H9 (cell line): ENCODE data around the gene ZNF217. TPM values are rescaled to one million over a fixed set of nuclear protein-coding genes. Genes with fewer than 3 reads are reported as not detected.

Experiments
- DNase-seq: peaks from one replicate; pipeline ENCODE4 v3.0.0-alpha.2; 2017
- H2AFZ ChIP-seq: one replicate; pipeline ENCODE4 v1.6.1; 2013; ENCODE audit warnings: mild to moderate bottlenecking, low read length, control low read depth, moderate library complexity
- H2AK5ac ChIP-seq: 2 replicates; pipeline ENCODE4 v1.6.1; 2013; ENCODE audit warnings: low read length, control low read depth, mixed read lengths; ENCODE audit not compliant: insufficient read length
- H2BK120ac ChIP-seq: one replicate; pipeline ENCODE4 v1.6.1; 2013; ENCODE audit warnings: low read depth, mild to moderate bottlenecking, low read length, control low read depth, inconsistent platforms; ENCODE audit not compliant: poor library complexity, severe bottlenecking
- H2BK12ac ChIP-seq: 2 replicates; pipeline ENCODE4 v1.6.1; 2013; ENCODE audit warnings: low read length, control low read depth, mixed read lengths, low read depth; ENCODE audit not compliant: insufficient read length
- H2BK15ac ChIP-seq: 2 replicates; pipeline ENCODE4 v1.6.1; 2013; ENCODE audit warnings: low read depth, low read length, control low read depth
- H2BK20ac ChIP-seq: one replicate; pipeline ENCODE4 v1.6.1; 2013; ENCODE audit warnings: low read depth, mild to moderate bottlenecking, low read length, control low read depth, inconsistent platforms; ENCODE audit not compliant: poor library complexity, severe bottlenecking
- H2BK5ac ChIP-seq: 2 replicates; pipeline ENCODE4 v1.6.1; 2013; ENCODE audit warnings: low read length, control low read depth, mixed read lengths; ENCODE audit not compliant: insufficient read length
- H3K14ac ChIP-seq: 2 replicates; pipeline ENCODE4 v1.6.1; 2013; ENCODE audit warnings: low read length, control low read depth; ENCODE audit not compliant: insufficient read depth
- H3K18ac ChIP-seq: 2 replicates; pipeline ENCODE4 v1.6.1; 2013; ENCODE audit warnings: low read depth, mild to moderate bottlenecking, mixed read lengths, low read length, control low read depth; ENCODE audit not compliant: insufficient read length
- H3K23ac ChIP-seq: 2 replicates; pipeline ENCODE4 v1.6.1; 2013; ENCODE audit warnings: low read length, control low read depth, mixed read lengths, low read depth; ENCODE audit not compliant: insufficient read length
- H3K23me2 ChIP-seq: 2 replicates; pipeline ENCODE4 v1.6.1; 2013; ENCODE audit warnings: low read depth, mild to moderate bottlenecking, mixed read lengths, low read length, control low read depth; ENCODE audit not compliant: insufficient read length, poor library complexity, severe bottlenecking
- H3K27ac ChIP-seq: 2 replicates; pipeline ENCODE4 v1.5.1; 2013; ENCODE audit warnings: low read length, control low read depth, mixed read lengths, low read depth; ENCODE audit not compliant: insufficient read length
- H3K27me3 ChIP-seq: 2 replicates; pipeline ENCODE4 v1.6.1; 2013; ENCODE audit warnings: low read length, control low read depth, inconsistent platforms; ENCODE audit not compliant: insufficient read depth
- H3K4ac ChIP-seq: 2 replicates; pipeline ENCODE4 v1.6.1; 2013; ENCODE audit warnings: low read depth, mild to moderate bottlenecking, control low read depth, inconsistent platforms, low read length, moderate library complexity
- H3K4me1 ChIP-seq: 2 replicates; pipeline ENCODE4 v1.6.1; 2013; ENCODE audit warnings: low read length, control low read depth, inconsistent platforms; ENCODE audit not compliant: insufficient read depth
- H3K4me2 ChIP-seq: 2 replicates; pipeline ENCODE4 v1.6.1; 2013; ENCODE audit warnings: low read length, control low read depth, mixed read lengths; ENCODE audit not compliant: insufficient read length, insufficient read depth
- H3K56ac ChIP-seq: 2 replicates; pipeline ENCODE4 v1.6.1; 2013; ENCODE audit warnings: low read depth, mild to moderate bottlenecking, mixed read lengths, low read length, control low read depth; ENCODE audit not compliant: insufficient read length
- H3K79me1 ChIP-seq: 2 replicates; pipeline ENCODE4 v1.6.1; 2013; ENCODE audit warnings: low read depth, mild to moderate bottlenecking, moderate library complexity, low read length, control low read depth, inconsistent platforms; ENCODE audit not compliant: insufficient read depth, poor library complexity, severe bottlenecking
- H3K79me2 ChIP-seq: 2 replicates; pipeline ENCODE4 v1.6.1; 2013; ENCODE audit warnings: low read length, control low read depth, inconsistent platforms; ENCODE audit not compliant: insufficient read depth
- H3K9ac ChIP-seq: 2 replicates; pipeline ENCODE4 v1.6.1; 2013; ENCODE audit warnings: low read length, control low read depth, mixed read lengths; ENCODE audit not compliant: insufficient read length; ENCODE audit errors: extremely low read depth
- H3K9me3 ChIP-seq: one replicate; pipeline ENCODE4 v1.6.1; 2013; ENCODE audit warnings: low read depth, low read length, inconsistent platforms; ENCODE audit not compliant: control insufficient read depth
- H3T11ph ChIP-seq: one replicate; pipeline ENCODE4 v1.6.1; 2013; ENCODE audit warnings: mild to moderate bottlenecking, low read length, control low read depth, inconsistent platforms
- H4K20me1 ChIP-seq: one replicate; pipeline ENCODE4 v1.6.1; 2013; ENCODE audit not compliant: control insufficient read depth, insufficient read length, insufficient read depth
- H4K5ac ChIP-seq: 2 replicates; pipeline ENCODE4 v1.6.1; 2013; ENCODE audit warnings: low read depth, mild to moderate bottlenecking, mixed read lengths, low read length, control low read depth; ENCODE audit not compliant: insufficient read length
- H4K8ac ChIP-seq: replicated peaks from 2 replicates; pipeline ENCODE4 v1.6.1; 2013; ENCODE audit warnings: low read length, control low read depth, mixed read lengths, low read depth; ENCODE audit not compliant: insufficient read length
- H4K91ac ChIP-seq: 2 replicates; pipeline ENCODE4 v1.6.1; 2013; ENCODE audit warnings: low read depth, mild to moderate bottlenecking, moderate library complexity, mixed read lengths, low read length, control low read depth; ENCODE audit not compliant: insufficient read length
- H3K27ac Mint-ChIP-seq, 3 experiments: 2 replicates in 2 of 3; 3 replicates in 1 of 3; pipeline ENCODE4 v1.8.0; 2020 to 2021; ENCODE audit warnings: mixed read lengths in 3 of 3, mild to moderate bottlenecking in 1 of 3, moderate library complexity in 1 of 3
- H3K27me3 Mint-ChIP-seq: 2 replicates; pipeline ENCODE4 v1.8.0; 2021; ENCODE audit warnings: low read depth, mild to moderate bottlenecking, moderate library complexity, mixed read lengths
- H3K36me3 Mint-ChIP-seq, 3 experiments: 2 replicates in 2 of 3; 3 replicates in 1 of 3; pipeline ENCODE4 v1.8.0; 2020 to 2021; ENCODE audit warnings: low read depth in 3 of 3, mixed read lengths in 3 of 3; ENCODE audit not compliant: insufficient read depth in 1 of 3
- H3K4me1 Mint-ChIP-seq, 2 experiments: 2 replicates each; pipeline ENCODE4 v1.8.0; 2020; ENCODE audit warnings: mixed read lengths in 2 of 2
- H3K4me3 Mint-ChIP-seq, 2 experiments: 2 replicates in 1 of 2; 3 replicates in 1 of 2; pipeline ENCODE4 v1.8.0; 2020 to 2021; ENCODE audit warnings: mild to moderate bottlenecking in 2 of 2, mixed read lengths in 2 of 2, moderate library complexity in 1 of 2
- H3K9me3 Mint-ChIP-seq, 2 experiments: 2 replicates in 1 of 2; 3 replicates in 1 of 2; pipeline ENCODE4 v1.8.0; 2020; ENCODE audit warnings: mild to moderate bottlenecking in 2 of 2, mixed read lengths in 2 of 2, moderate library complexity in 1 of 2
- WGBS: extraction: QIAGEN DNeasy Blood & Tissue Kit; methylation state at CpG from one replicate; pipeline ENCODE4 v1.1.7; 2013; ENCODE audit warnings: missing lambda C conversion rate, low lambda C conversion rate, mixed read lengths; ENCODE audit not compliant: insufficient read length; ENCODE audit errors: extremely low coverage; 5-methylcytosine and 5-hydroxymethylcytosine counted together
- total RNA-seq: library from RNA; stranded (reverse); gene quantifications from 2 replicates; pipeline ENCODE4 v1.2.1, GENCODE V29; 2021
- TF ChIP-seq, protein P1 (sequence below): fragments of 200-600 bp; sonication (generic); conservative IDR thresholded peaks from 3 replicates; pipeline ENCODE4 v1.8.0; 2021; ENCODE audit warnings: antibody characterized with exemption, mild to moderate bottlenecking

The ZNF217 gene
- total RNA-seq, 1 experiment from 2014 or later, result 82.8 TPM

DNA sequence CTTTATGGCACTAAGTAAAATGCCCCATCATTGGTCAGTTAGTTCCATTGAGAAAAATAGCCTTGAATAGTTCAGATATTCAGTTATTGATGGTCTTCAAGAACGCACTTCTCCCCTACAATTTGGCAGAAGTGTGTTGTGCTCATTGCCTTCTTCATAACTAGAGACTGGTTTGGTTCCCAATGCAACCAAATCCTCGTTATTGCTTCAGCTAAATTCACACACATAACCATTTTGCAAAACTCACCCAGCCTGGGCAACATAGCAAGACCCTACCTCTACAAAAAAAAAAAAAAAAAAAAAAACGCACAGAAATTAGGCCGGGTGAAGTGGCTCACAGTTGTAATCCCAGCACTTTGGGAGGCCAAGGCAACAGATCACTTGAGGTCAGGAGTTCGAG is 32.1 kb downstream of the ZNF217 start:
- H3K27ac Mint-ChIP-seq, result no peak overlapping the region
- no peak overlapping the region for H2BK20ac ChIP-seq
- H3K4me1 ChIP-seq, result no peaks in the 10 kb centered on the region; the same call in 1 of the 2 replicates
- no peak overlapping the region for H4K5ac ChIP-seq
- WGBS, result no CpG with 5 or more reads among the region's 5 CpGs
- H3K9me3 ChIP-seq, result no peaks in the 10 kb centered on the region
- no peaks in the 10 kb centered on the region for H3K27me3 Mint-ChIP-seq
- no peak overlapping the region for H3K4me2 ChIP-seq
- H3K14ac ChIP-seq, result no peak overlapping the region
- H3K18ac ChIP-seq, result no peak overlapping the region
- H2BK120ac ChIP-seq, result no peak overlapping the region
- TF ChIP-seq, protein P1, sequence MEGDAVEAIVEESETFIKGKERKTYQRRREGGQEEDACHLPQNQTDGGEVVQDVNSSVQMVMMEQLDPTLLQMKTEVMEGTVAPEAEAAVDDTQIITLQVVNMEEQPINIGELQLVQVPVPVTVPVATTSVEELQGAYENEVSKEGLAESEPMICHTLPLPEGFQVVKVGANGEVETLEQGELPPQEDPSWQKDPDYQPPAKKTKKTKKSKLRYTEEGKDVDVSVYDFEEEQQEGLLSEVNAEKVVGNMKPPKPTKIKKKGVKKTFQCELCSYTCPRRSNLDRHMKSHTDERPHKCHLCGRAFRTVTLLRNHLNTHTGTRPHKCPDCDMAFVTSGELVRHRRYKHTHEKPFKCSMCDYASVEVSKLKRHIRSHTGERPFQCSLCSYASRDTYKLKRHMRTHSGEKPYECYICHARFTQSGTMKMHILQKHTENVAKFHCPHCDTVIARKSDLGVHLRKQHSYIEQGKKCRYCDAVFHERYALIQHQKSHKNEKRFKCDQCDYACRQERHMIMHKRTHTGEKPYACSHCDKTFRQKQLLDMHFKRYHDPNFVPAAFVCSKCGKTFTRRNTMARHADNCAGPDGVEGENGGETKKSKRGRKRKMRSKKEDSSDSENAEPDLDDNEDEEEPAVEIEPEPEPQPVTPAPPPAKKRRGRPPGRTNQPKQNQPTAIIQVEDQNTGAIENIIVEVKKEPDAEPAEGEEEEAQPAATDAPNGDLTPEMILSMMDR, result no peak
- H3K36me3 Mint-ChIP-seq, result peaks cover 14 to 40% (median 28%) of the 10 kb centered on the region in 3 experiments
- H3K79me2 ChIP-seq, result no peaks in the 10 kb centered on the region
- no peak overlapping the region for H3K4ac ChIP-seq
- H2AFZ ChIP-seq, result no peak overlapping the region
- no peak overlapping the region for H2BK12ac ChIP-seq
- H2BK15ac ChIP-seq, result no peak overlapping the region
- no peak overlapping the region for H3K9ac ChIP-seq
- H4K20me1 ChIP-seq, result no peaks in the 10 kb centered on the region
- no peak overlapping the region for H2BK5ac ChIP-seq
- H3T11ph ChIP-seq, result no peak overlapping the region
- H2AK5ac ChIP-seq, result no peak overlapping the region
- H3K4me3 Mint-ChIP-seq, result no peak overlapping the region
- H3K23me2 ChIP-seq, result no peaks in the 10 kb centered on the region
- H3K27ac ChIP-seq, result no peak overlapping the region
- H4K8ac ChIP-seq, result no peak overlapping the region
- H3K27me3 ChIP-seq, result no peaks in the 10 kb centered on the region
- no peak overlapping the region for H3K23ac ChIP-seq
- H3K79me1 ChIP-seq, result no peaks in the 10 kb centered on the region
- H3K56ac ChIP-seq, result no peak overlapping the region
- no peak overlapping the region for H4K91ac ChIP-seq
- no peaks in the 10 kb centered on the region for H3K9me3 Mint-ChIP-seq
- DNase-seq, result no peak
- H3K4me1 Mint-ChIP-seq, result peaks cover 5 to 6% of the 10 kb centered on the region in 2 experiments
